SK-N-SH (cell line): Measurements from ENCODE around the gene PSMD1. TPM values are rescaled to one million over a fixed set of nuclear protein-coding genes. Genes with fewer than 3 reads are reported as not detected.

Source experiments
- CTCF ChIA-PET: fragments of 300-600, 350-600 bp; formaldehyde crosslinking; extraction: SDS; loops from one replicate; lab custom pipeline; 2021; lab: Yijun Ruan, JAX
- POLR2A ChIA-PET: fragments of 350-600 bp; sonication (Branson Sonifier 250); formaldehyde crosslinking; extraction: SDS; loops from one replicate; lab custom pipeline; 2020; ENCODE audit warnings: antibody characterized with exemption, inconsistent platforms; lab: Yijun Ruan, JAX
- DNase-seq: peaks from one replicate; pipeline ENCODE4 v3.0.0; 2012
- H2AFZ ChIP-seq: fragments of 200-600 bp; sonication (generic); 2 replicates; pipeline ENCODE4 v1.8.1; 2016; ENCODE audit warnings: antibody characterized with exemption, mild to moderate bottlenecking, low read depth
- H3F3A ChIP-seq: fragments of 200-600 bp; sonication (generic); replicated peaks from 2 replicates; pipeline ENCODE3; 2016; ENCODE audit warnings: antibody characterized with exemption, mild to moderate bottlenecking; ENCODE audit not compliant: insufficient read depth
- H3K27ac ChIP-seq, 2 experiments: fragments of 200-500 bp in 1 of 2; fragments of 200-600 bp in 1 of 2; sonication (Bioruptor generic) in 1 of 2; sonication (generic), shearing (Covaris generic) in 1 of 2; 2 replicates each; pipeline versions ENCODE4 v1.5.1 to v1.6.1; 2014 to 2016; ENCODE audit warnings: low read depth in 2 of 2, inconsistent platforms in 1 of 2, low read length in 1 of 2, mild to moderate bottlenecking in 1 of 2, mixed read lengths in 1 of 2
- H3K27me3 ChIP-seq: fragments of 200-600 bp; sonication (generic), shearing (Covaris generic); 2 replicates; pipeline ENCODE4 v1.6.1; 2016; ENCODE audit warnings: mixed run types; ENCODE audit not compliant: insufficient read depth
- H3K36me3 ChIP-seq, 2 experiments: fragments of 200-500 bp in 1 of 2; fragments of 200-600 bp in 1 of 2; sonication (Bioruptor generic) in 1 of 2; sonication (generic) in 1 of 2; replicated peaks in 1 of 2; 2 replicates each; pipeline versions ENCODE3 to v1.5.1; 2014 to 2016; ENCODE audit warnings: low read length in 1 of 2, mild to moderate bottlenecking in 1 of 2; ENCODE audit not compliant: insufficient read depth in 2 of 2, control insufficient read depth in 1 of 2
- H3K4me1 ChIP-seq, 2 experiments: fragments of 200-500 bp in 1 of 2; fragments of 200-600 bp in 1 of 2; sonication (Bioruptor generic) in 1 of 2; sonication (generic), shearing (Covaris generic) in 1 of 2; 2 replicates each; pipeline versions ENCODE4 v1.5.1 to v1.6.1; 2014 to 2016; ENCODE audit warnings: low read depth in 1 of 2, low read length in 1 of 2, mixed run types in 1 of 2; ENCODE audit not compliant: insufficient read depth in 2 of 2, control insufficient read depth in 1 of 2
- H3K4me2 ChIP-seq: fragments of 200-600 bp; sonication (generic), shearing (Covaris generic); 2 replicates; pipeline ENCODE4 v1.6.1; 2017; ENCODE audit warnings: mixed run types
- H3K4me3 ChIP-seq, 2 experiments: fragments of 200-500 bp in 1 of 2; fragments of 200-600 bp in 1 of 2; sonication (Bioruptor generic) in 1 of 2; sonication (generic), shearing (Covaris generic) in 1 of 2; 2 replicates each; pipeline versions ENCODE4 v1.5.1 to v1.8.1; 2014 to 2016; ENCODE audit warnings: low read depth in 2 of 2, inconsistent platforms in 1 of 2, low read length in 1 of 2, mild to moderate bottlenecking in 1 of 2, mixed read lengths in 1 of 2, moderate library complexity in 1 of 2
- H3K79me2 ChIP-seq: fragments of 200-600 bp; sonication (generic); 2 replicates; pipeline ENCODE4 v1.8.1; 2017; ENCODE audit warnings: mild to moderate bottlenecking; ENCODE audit not compliant: insufficient read depth
- H3K9ac ChIP-seq: fragments of 200-600 bp; sonication (generic); 2 replicates; pipeline ENCODE4 v1.6.1; 2017; ENCODE audit warnings: mixed run types
- H3K9me2 ChIP-seq: fragments of 200-600 bp; sonication (generic); 2 replicates; pipeline ENCODE4 v1.6.1; 2017; ENCODE audit warnings: mixed run types
- H3K9me3 ChIP-seq: fragments of 200-600 bp; sonication (generic); 2 replicates; pipeline ENCODE4 v1.6.1; 2017; ENCODE audit warnings: mixed run types, mild to moderate bottlenecking, moderate library complexity
- H4K20me1 ChIP-seq: fragments of 200-600 bp; sonication (generic); 2 replicates; pipeline ENCODE4 v1.6.1; 2017; ENCODE audit warnings: mild to moderate bottlenecking, mixed run types; ENCODE audit not compliant: insufficient read depth
- CHD2 ChIP-seq: fragments of 150-350 bp; IDR thresholded peaks from 2 replicates; pipeline ENCODE4 v1.6.1; 2018; ENCODE audit warnings: low read length; ENCODE audit not compliant: partially characterized antibody
- ELF1 ChIP-seq: IDR thresholded peaks from 2 replicates; pipeline ENCODE4 v1.4.0; 2012
- EP300 ChIP-seq, 2 experiments: IDR thresholded peaks; 2 replicates each; pipeline versions ENCODE4 v1.4.0 to v1.6.1; 2012; ENCODE audit warnings: borderline replicate concordance in 1 of 2, low read depth in 1 of 2, low read length in 1 of 2
- FOSL2 ChIP-seq: IDR thresholded peaks from 2 replicates; pipeline ENCODE4 v1.4.0; 2012; ENCODE audit warnings: low read depth, mild to moderate bottlenecking, moderate library complexity, borderline replicate concordance
- FOXJ3 ChIP-seq: sonication (generic); formaldehyde crosslinking; IDR thresholded peaks from 2 replicates; pipeline ENCODE4 v1.5.1; 2020; ENCODE audit warnings: mild to moderate bottlenecking, missing genetic modification reagents
- GABPA ChIP-seq: IDR thresholded peaks from 2 replicates; pipeline ENCODE4 v1.4.0; 2012; ENCODE audit warnings: low read depth, mild to moderate bottlenecking
- GATA2 ChIP-seq: sonication (generic); formaldehyde crosslinking; IDR thresholded peaks from 2 replicates; pipeline ENCODE4 v1.5.0; 2020; ENCODE audit warnings: mild to moderate bottlenecking, missing genetic modification reagents
- MEF2A ChIP-seq: IDR thresholded peaks from 2 replicates; pipeline ENCODE4 v1.4.0; 2012; ENCODE audit warnings: low read depth, borderline replicate concordance
- MXI1 ChIP-seq: IDR thresholded peaks from 2 replicates; pipeline ENCODE4 v1.6.1; 2012; ENCODE audit warnings: mild to moderate bottlenecking, low read depth, low read length, improper control_type of control experiment
- NFIC ChIP-seq: IDR thresholded peaks from 2 replicates; pipeline ENCODE4 v1.4.0; 2012; ENCODE audit warnings: borderline replicate concordance
- POLR2AphosphoS5 ChIP-seq: IDR thresholded peaks from 2 replicates; pipeline ENCODE4 v1.6.1; 2012; ENCODE audit warnings: low read depth, low read length
- RCOR1 ChIP-seq: fragments of 150-350 bp; IDR thresholded peaks from 2 replicates; pipeline ENCODE4 v1.6.1; 2017; ENCODE audit warnings: antibody characterized with exemption, low read length
- RXRA ChIP-seq: IDR thresholded peaks from 2 replicates; pipeline ENCODE4 v1.4.0; 2012; ENCODE audit warnings: low read depth, mild to moderate bottlenecking, borderline replicate concordance
- TCF12 ChIP-seq: IDR thresholded peaks from 2 replicates; pipeline ENCODE4 v1.4.0; 2012
- TEAD4 ChIP-seq: IDR thresholded peaks from 2 replicates; pipeline ENCODE4 v1.4.0; 2012; ENCODE audit warnings: mild to moderate bottlenecking, borderline replicate concordance; ENCODE audit not compliant: insufficient read depth
- YY1 ChIP-seq: IDR thresholded peaks from 2 replicates; pipeline ENCODE4 v1.4.0; 2012; ENCODE audit warnings: low read depth, mild to moderate bottlenecking
- WGBS: methylation state at CpG from one replicate; pipeline ENCODE4 v1.1.6; 2017; ENCODE audit warnings: low lambda C conversion rate; 5-methylcytosine and 5-hydroxymethylcytosine counted together
- polyA plus RNA-seq, 3 experiments: library from polyadenylated mRNA; depleted of rRNA; stranded (reverse); fragments of >200 nt; gene quantifications; 2 replicates each; pipeline ENCODE4 v1.2.3, GENCODE V29; 2012
- TF ChIP-seq, protein P1 (sequence below): IDR thresholded peaks from 2 replicates; pipeline ENCODE4 v1.6.1; 2012; ENCODE audit warnings: mild to moderate bottlenecking, low read depth, low read length, moderate library complexity
- TF ChIP-seq, protein P2 (sequence below): IDR thresholded peaks from 2 replicates; pipeline ENCODE4 v1.4.0; 2012; ENCODE audit warnings: low read depth, borderline replicate concordance
- TF ChIP-seq, protein P3 (sequence below): fragments of 200-600 bp; sonication (generic); IDR thresholded peaks from 2 replicates; pipeline ENCODE4 v1.6.1; 2017; ENCODE audit warnings: antibody characterized with exemption, mild to moderate bottlenecking, moderate library complexity

The PSMD1 gene
- polyA plus RNA-seq, 1 of the 3 experiments (the other 2 are of a cell fraction), result 92.3 TPM

DNA sequence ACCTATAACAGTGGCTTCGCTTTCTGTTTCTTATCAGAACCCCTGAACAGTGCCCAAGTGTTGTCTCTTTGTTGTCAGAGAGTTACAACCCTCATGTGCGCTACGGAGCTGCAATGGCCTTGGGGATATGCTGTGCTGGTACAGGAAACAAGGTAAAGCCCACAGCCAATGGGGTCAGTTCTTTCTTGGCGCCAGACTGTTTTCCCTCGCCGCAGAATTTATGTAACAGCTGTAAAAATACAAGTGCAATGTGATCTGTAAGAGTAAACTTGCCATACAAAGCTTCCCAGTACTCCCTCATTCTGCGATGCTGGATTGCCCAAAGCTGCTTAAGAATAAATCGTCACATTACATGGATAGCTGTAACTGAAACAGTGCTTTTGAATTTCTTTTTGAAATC lies 82.0 kb downstream of the PSMD1 start:
- H3K36me3 ChIP-seq, result peaks cover 4 to 22% of the 10 kb centered on the region in 2 experiments
- H4K20me1 ChIP-seq, result no peaks in the 10 kb centered on the region
- peaks cover 42% of the 10 kb centered on the region for H3K79me2 ChIP-seq
- peak overlapping the region in 1 of 2 experiments; percentile 1; a peak in 1 of 4 replicates for H3K27ac ChIP-seq
- POLR2A ChIA-PET, result no interaction called here
- TF ChIP-seq FOXJ3 (CRISPR knock-in tag), result no peak
- no peak for TF ChIP-seq TCF12
- TF ChIP-seq, protein P1, sequence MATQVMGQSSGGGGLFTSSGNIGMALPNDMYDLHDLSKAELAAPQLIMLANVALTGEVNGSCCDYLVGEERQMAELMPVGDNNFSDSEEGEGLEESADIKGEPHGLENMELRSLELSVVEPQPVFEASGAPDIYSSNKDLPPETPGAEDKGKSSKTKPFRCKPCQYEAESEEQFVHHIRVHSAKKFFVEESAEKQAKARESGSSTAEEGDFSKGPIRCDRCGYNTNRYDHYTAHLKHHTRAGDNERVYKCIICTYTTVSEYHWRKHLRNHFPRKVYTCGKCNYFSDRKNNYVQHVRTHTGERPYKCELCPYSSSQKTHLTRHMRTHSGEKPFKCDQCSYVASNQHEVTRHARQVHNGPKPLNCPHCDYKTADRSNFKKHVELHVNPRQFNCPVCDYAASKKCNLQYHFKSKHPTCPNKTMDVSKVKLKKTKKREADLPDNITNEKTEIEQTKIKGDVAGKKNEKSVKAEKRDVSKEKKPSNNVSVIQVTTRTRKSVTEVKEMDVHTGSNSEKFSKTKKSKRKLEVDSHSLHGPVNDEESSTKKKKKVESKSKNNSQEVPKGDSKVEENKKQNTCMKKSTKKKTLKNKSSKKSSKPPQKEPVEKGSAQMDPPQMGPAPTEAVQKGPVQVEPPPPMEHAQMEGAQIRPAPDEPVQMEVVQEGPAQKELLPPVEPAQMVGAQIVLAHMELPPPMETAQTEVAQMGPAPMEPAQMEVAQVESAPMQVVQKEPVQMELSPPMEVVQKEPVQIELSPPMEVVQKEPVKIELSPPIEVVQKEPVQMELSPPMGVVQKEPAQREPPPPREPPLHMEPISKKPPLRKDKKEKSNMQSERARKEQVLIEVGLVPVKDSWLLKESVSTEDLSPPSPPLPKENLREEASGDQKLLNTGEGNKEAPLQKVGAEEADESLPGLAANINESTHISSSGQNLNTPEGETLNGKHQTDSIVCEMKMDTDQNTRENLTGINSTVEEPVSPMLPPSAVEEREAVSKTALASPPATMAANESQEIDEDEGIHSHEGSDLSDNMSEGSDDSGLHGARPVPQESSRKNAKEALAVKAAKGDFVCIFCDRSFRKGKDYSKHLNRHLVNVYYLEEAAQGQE, result no peak
- TF ChIP-seq NFIC, result no peak
- no peak for TF ChIP-seq CHD2
- TF ChIP-seq RXRA, result no peak
- no peak for TF ChIP-seq ELF1
- TF ChIP-seq, all 33 proteins: peak for 0
- H3K4me2 ChIP-seq, result no peak overlapping the region
- H3K27me3 ChIP-seq, result no peaks in the 10 kb centered on the region
- H3K9me3 ChIP-seq, result no peaks in the 10 kb centered on the region
- no peak overlapping the region for H3K9ac ChIP-seq
- H3K4me1 ChIP-seq, result peaks cover 0 to 16% of the 10 kb centered on the region in 2 experiments; a peak in 2 of 4 replicates
- no peak overlapping the region for H2AFZ ChIP-seq
- 98% methylated on average over 8 of the region's 8 CpGs for WGBS
- no peak overlapping the region for H3K4me3 ChIP-seq
- peaks cover 5% of the 10 kb centered on the region for H3F3A ChIP-seq
- H3K9me2 ChIP-seq, result no peaks in the 10 kb centered on the region
- no peak for DNase-seq
- CTCF ChIA-PET, result interaction anchor here (1.0 kb wide), 1 partner anchor 10 kb away, joined by 3 read pairs; no protein-coding TSS in a partner anchor

DNA sequence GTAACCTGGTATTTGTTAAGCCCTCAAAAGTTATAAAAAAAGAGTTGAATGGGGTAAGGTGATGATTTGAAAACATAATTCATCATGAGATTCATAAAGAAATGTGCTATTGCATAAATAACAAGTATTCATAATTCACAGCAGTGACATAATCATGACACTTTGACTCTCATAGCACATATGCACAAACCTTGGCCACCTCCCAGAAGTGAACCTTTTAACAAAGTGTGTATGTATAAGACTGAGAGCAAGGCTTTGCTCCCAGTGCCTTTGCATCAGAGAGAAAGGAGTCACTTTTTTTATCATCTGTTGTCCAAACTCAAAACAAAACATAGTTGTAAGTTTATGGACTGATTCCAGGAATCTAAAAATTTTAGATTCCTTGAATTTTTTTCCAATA lies 83.1 kb downstream of the PSMD1 start:
- Histone ChIP-seq H3K79me2 (peaks cover 38% of the 10 kb centered on the region), H4K20me1 (no peaks in the 10 kb centered on the region), H3K9me2 (no peaks in the 10 kb centered on the region), H3K4me2 (no peak overlapping the region), H2AFZ (no peak overlapping the region), H3K27me3 (no peaks in the 10 kb centered on the region), H3K9ac (no peak overlapping the region), H3K36me3 (peaks cover 4 to 25% of the 10 kb centered on the region in 2 experiments), H3K27ac (no peak overlapping the region), H3K4me1 (peaks cover 0 to 9% of the 10 kb centered on the region in 2 experiments; a peak in 2 of 4 replicates), H3K9me3 (no peaks in the 10 kb centered on the region), H3K4me3 (no peak overlapping the region), H3F3A (peaks cover 5% of the 10 kb centered on the region)
- ChIA-PET CTCF (interaction anchor here (1.7 kb wide), 1 partner anchor 35 kb away, joined by 3 read pairs; no protein-coding TSS in a partner anchor), POLR2A (no interaction called here)
- DNase-seq, result no peak
- TF ChIP-seq TCF12, result no peak
- TF ChIP-seq RCOR1, result no peak
- TF ChIP-seq, protein P2, sequence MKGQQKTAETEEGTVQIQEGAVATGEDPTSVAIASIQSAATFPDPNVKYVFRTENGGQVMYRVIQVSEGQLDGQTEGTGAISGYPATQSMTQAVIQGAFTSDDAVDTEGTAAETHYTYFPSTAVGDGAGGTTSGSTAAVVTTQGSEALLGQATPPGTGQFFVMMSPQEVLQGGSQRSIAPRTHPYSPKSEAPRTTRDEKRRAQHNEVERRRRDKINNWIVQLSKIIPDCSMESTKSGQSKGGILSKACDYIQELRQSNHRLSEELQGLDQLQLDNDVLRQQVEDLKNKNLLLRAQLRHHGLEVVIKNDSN, result no peak
- no peak for TF ChIP-seq RXRA
- TF ChIP-seq TEAD4, result no peak
- no peak for TF ChIP-seq MXI1
- no peak for TF ChIP-seq GABPA
- TF ChIP-seq MEF2A, result no peak
- no peak for TF ChIP-seq FOSL2
- no peak for TF ChIP-seq YY1
- no peak for TF ChIP-seq POLR2AphosphoS5
- TF ChIP-seq, protein P3, sequence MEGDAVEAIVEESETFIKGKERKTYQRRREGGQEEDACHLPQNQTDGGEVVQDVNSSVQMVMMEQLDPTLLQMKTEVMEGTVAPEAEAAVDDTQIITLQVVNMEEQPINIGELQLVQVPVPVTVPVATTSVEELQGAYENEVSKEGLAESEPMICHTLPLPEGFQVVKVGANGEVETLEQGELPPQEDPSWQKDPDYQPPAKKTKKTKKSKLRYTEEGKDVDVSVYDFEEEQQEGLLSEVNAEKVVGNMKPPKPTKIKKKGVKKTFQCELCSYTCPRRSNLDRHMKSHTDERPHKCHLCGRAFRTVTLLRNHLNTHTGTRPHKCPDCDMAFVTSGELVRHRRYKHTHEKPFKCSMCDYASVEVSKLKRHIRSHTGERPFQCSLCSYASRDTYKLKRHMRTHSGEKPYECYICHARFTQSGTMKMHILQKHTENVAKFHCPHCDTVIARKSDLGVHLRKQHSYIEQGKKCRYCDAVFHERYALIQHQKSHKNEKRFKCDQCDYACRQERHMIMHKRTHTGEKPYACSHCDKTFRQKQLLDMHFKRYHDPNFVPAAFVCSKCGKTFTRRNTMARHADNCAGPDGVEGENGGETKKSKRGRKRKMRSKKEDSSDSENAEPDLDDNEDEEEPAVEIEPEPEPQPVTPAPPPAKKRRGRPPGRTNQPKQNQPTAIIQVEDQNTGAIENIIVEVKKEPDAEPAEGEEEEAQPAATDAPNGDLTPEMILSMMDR, result no peak
- TF ChIP-seq, protein P1, result no peak
- no peak for TF ChIP-seq GATA2
- no peak for TF ChIP-seq EP300 (IDR thresholded peaks at IDR 0.05; ENCODE audit: borderline replicate concordance in 1 of 2, low read depth in 1 of 2, low read length in 1 of 2)
